ENCODE measurements around the gene RIMBP2.

DNA sequence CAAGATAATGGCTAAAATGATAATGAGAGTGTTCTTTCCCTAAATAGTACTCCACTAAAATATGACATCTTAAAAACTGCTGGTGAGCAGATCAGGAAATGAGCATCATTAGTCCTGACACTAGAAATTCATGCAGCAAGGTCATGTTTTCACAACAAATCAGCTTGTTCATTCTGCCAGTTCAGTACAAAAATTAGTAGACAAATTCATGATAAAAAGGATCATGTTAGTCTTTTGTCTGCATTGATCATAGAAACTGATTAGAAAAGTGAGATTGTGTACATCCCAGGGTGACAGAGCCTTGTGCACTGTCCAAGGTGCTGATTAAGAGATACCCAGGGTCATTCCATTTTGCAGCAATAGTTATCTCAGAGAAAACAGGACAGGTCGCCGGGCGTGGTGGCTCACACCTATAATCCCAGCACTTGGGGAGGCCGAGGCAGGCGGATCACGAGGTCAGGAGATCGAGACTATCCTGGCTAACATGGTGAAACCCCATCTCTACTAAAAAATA, 163.6 kb downstream of the RIMBP2 start:
- TF ChIP-seq, protein P1, sequence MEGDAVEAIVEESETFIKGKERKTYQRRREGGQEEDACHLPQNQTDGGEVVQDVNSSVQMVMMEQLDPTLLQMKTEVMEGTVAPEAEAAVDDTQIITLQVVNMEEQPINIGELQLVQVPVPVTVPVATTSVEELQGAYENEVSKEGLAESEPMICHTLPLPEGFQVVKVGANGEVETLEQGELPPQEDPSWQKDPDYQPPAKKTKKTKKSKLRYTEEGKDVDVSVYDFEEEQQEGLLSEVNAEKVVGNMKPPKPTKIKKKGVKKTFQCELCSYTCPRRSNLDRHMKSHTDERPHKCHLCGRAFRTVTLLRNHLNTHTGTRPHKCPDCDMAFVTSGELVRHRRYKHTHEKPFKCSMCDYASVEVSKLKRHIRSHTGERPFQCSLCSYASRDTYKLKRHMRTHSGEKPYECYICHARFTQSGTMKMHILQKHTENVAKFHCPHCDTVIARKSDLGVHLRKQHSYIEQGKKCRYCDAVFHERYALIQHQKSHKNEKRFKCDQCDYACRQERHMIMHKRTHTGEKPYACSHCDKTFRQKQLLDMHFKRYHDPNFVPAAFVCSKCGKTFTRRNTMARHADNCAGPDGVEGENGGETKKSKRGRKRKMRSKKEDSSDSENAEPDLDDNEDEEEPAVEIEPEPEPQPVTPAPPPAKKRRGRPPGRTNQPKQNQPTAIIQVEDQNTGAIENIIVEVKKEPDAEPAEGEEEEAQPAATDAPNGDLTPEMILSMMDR (conservative IDR thresholded peaks at IDR 0.05; ENCODE audit: low read depth in 2 of 2), result no peak
- no peak for TF ChIP-seq EZH2phosphoT487 (IDR thresholded peaks at IDR 0.05; ENCODE audit: unreplicated experiment)
- TF ChIP-seq REST (IDR thresholded peaks at IDR 0.05; ENCODE audit: unreplicated experiment), result peak; percentile 72
- no peak for TF ChIP-seq CREB1 (CRISPR knock-in tag; IDR thresholded peaks at IDR 0.05; ENCODE audit: low read depth)
- no peak for TF ChIP-seq POLR2AphosphoS5 (IDR thresholded peaks at IDR 0.05; ENCODE audit: low read depth)
- TF ChIP-seq EZH2 (IDR thresholded peaks at IDR 0.05; ENCODE audit: low read depth, unreplicated experiment), result no peak
- no peak for TF ChIP-seq NANOG (IDR thresholded peaks at IDR 0.05; ENCODE audit: borderline replicate concordance)
